ENCODE measurements around the gene DRG2. TPM values are rescaled to one million over a fixed set of nuclear protein-coding genes. Genes with fewer than 3 reads are reported as not detected.
A peak's percentile ranks its signal among the peaks of the same experiment; 100 is the strongest.

The DRG2 gene
- total and polyA plus RNA-seq, 2 of the 8 experiments (the other 6 are each of a cell fraction or from before 2014, with no cell fraction given), result 44.6 to 47.8 TPM

DNA sequence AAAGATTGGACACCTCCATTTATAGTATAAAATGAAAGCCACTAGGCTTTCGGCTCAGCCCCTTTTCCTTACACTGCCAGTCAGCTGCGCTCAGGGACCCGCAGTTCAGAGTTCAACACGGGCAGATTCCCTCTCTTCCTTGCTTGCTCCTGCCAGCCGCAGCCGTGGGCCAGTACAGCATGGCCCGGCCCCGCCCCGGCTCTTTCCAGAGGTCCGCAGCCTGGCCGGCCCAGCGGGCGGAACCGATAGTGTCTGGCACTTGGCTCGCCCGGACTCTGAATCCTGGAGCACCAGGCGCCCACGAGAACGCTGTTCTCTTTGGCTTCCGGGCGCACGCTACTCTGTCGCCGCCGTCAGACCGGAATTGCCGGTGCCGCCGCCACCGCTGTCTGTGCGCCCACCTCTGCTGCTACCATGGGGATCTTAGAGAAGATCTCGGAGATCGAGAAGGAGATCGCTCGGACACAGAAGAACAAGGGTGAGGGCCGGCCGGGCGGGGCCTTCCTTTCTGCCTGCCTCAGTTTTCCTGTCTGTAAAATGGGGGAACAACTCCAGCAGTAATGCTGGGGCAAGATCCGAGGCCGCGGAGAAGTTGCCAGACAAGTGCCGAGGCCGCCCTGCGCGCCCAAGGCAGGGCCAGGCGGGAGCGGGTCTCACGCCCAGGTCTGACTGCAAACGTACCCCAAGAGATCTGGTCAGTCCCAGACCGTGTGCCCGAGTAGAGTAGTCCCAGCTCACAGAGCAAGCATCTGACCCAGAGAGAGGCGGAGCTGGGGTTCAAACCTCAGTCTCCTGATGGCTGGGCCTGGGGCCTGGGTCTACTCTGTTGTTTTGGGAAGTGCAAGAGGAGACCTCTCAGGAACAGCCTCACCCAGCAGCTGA is at the start of gene DRG2 (continued):
- TF ChIP-seq SIX5 (IDR thresholded peaks at IDR 0.05; ENCODE audit: low read depth, low read length) (peak; percentile 9; the same call in 1 of the 2 replicates), BACH1 (IDR thresholded peaks at IDR 0.05; ENCODE audit: low read length) (peak; percentile 38; the same call in 1 of the 2 replicates), BRCA1 (IDR thresholded peaks at IDR 0.05; ENCODE audit: low read depth, low read length) (no peak), HDAC2 (IDR thresholded peaks at IDR 0.05; ENCODE audit: borderline replicate concordance in 1 of 2, low read depth in 2 of 2, low read length in 2 of 2) (peak; percentile 91 to 92; a peak in 3 of 4 replicates), SUZ12 (IDR thresholded peaks at IDR 0.05; ENCODE audit: low read length) (no peak), POLR2A (IDR thresholded peaks at IDR 0.05; ENCODE audit: control extremely low read depth in 1 of 2, low read depth in 2 of 2, low read length in 2 of 2) (peak in 1 of 2 experiments; percentile 48; a peak in 2 of 3 replicates), CREB1 (IDR thresholded peaks at IDR 0.05) (peak; percentile 75), KDM4A (IDR thresholded peaks at IDR 0.05; ENCODE audit: low read depth, low read length, severe bottlenecking) (peak; percentile 87), FOSL1 (IDR thresholded peaks at IDR 0.05; ENCODE audit: insufficient read depth, low read depth, low read length) (0 out of 2 replicates have a peak, but pooled peaks have one; percentile 50)
- TF ChIP-seq, protein P1, sequence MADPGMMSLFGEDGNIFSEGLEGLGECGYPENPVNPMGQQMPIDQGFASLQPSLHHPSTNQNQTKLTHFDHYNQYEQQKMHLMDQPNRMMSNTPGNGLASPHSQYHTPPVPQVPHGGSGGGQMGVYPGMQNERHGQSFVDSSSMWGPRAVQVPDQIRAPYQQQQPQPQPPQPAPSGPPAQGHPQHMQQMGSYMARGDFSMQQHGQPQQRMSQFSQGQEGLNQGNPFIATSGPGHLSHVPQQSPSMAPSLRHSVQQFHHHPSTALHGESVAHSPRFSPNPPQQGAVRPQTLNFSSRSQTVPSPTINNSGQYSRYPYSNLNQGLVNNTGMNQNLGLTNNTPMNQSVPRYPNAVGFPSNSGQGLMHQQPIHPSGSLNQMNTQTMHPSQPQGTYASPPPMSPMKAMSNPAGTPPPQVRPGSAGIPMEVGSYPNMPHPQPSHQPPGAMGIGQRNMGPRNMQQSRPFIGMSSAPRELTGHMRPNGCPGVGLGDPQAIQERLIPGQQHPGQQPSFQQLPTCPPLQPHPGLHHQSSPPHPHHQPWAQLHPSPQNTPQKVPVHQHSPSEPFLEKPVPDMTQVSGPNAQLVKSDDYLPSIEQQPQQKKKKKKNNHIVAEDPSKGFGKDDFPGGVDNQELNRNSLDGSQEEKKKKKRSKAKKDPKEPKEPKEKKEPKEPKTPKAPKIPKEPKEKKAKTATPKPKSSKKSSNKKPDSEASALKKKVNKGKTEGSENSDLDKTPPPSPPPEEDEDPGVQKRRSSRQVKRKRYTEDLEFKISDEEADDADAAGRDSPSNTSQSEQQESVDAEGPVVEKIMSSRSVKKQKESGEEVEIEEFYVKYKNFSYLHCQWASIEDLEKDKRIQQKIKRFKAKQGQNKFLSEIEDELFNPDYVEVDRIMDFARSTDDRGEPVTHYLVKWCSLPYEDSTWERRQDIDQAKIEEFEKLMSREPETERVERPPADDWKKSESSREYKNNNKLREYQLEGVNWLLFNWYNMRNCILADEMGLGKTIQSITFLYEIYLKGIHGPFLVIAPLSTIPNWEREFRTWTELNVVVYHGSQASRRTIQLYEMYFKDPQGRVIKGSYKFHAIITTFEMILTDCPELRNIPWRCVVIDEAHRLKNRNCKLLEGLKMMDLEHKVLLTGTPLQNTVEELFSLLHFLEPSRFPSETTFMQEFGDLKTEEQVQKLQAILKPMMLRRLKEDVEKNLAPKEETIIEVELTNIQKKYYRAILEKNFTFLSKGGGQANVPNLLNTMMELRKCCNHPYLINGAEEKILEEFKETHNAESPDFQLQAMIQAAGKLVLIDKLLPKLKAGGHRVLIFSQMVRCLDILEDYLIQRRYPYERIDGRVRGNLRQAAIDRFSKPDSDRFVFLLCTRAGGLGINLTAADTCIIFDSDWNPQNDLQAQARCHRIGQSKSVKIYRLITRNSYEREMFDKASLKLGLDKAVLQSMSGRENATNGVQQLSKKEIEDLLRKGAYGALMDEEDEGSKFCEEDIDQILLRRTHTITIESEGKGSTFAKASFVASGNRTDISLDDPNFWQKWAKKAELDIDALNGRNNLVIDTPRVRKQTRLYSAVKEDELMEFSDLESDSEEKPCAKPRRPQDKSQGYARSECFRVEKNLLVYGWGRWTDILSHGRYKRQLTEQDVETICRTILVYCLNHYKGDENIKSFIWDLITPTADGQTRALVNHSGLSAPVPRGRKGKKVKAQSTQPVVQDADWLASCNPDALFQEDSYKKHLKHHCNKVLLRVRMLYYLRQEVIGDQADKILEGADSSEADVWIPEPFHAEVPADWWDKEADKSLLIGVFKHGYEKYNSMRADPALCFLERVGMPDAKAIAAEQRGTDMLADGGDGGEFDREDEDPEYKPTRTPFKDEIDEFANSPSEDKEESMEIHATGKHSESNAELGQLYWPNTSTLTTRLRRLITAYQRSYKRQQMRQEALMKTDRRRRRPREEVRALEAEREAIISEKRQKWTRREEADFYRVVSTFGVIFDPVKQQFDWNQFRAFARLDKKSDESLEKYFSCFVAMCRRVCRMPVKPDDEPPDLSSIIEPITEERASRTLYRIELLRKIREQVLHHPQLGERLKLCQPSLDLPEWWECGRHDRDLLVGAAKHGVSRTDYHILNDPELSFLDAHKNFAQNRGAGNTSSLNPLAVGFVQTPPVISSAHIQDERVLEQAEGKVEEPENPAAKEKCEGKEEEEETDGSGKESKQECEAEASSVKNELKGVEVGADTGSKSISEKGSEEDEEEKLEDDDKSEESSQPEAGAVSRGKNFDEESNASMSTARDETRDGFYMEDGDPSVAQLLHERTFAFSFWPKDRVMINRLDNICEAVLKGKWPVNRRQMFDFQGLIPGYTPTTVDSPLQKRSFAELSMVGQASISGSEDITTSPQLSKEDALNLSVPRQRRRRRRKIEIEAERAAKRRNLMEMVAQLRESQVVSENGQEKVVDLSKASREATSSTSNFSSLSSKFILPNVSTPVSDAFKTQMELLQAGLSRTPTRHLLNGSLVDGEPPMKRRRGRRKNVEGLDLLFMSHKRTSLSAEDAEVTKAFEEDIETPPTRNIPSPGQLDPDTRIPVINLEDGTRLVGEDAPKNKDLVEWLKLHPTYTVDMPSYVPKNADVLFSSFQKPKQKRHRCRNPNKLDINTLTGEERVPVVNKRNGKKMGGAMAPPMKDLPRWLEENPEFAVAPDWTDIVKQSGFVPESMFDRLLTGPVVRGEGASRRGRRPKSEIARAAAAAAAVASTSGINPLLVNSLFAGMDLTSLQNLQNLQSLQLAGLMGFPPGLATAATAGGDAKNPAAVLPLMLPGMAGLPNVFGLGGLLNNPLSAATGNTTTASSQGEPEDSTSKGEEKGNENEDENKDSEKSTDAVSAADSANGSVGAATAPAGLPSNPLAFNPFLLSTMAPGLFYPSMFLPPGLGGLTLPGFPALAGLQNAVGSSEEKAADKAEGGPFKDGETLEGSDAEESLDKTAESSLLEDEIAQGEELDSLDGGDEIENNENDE (IDR thresholded peaks at IDR 0.05; ENCODE audit: insufficient replicate concordance, low read length), result no peak
